Measurements from ENCODE around the gene CHD6.

Gene CHD6

DNA sequence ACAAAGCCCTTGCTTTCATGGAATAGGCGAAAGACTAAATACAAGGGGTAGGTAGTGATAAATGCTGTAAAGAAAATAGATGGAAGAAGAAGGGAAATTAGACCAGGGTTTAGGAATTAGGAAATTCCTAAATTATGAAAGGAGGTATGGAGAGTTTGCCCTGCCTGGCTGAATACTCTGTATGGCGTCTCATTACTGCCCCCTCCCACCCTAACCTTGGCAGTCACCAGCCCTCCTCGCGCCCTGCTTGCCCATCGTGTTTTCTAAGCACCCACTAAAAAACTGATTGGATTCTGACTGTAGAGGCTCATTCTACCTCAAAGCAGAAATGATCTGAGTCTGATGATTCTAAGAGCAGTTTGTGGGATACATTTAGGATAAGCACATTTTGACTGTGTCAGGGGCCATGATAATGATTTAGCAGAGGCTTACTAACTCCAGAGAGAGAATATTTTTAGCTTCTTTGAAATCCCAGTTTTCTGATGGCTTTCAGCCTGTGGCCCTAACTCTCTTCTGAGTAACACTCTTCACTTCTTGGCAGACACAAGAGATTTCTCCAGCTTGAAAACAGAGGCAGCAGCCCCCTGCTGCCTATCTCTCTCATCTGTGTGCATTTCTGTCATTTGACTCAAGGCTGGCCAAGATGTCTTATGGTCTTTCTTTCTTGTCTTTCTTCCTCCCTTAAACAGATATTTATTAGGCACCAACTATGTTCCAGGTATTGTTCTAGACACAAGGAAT is 1.4 kb upstream of the CHD6 start:
- DNase-seq, result no peak

DNA sequence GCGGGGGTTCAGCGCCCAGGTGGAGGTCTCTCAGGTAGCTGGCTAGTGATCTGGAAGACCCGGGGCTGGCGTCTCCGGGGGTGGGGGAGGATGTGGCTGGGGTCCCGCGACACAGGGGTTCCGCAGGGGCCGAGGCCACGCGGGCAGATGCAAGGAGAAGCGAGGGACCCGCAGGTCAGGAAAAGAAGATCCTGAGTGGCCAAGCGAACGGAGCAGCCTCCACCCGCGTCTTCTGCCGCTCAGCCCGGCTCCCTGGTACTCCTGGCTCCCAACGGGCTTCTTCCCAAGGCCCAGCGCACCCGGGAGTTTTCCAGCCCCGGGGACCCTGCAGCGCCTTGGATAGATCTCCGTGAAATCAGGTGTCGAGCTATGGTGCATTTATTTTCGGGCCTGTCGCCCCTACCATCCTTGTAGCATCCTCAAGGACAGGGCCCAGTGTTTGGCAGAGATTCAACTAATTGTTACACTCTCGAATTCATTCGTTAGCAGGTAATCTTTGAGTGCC is 682 bp upstream of the CHD6 start:
- DNase-seq, result no peak

DNA sequence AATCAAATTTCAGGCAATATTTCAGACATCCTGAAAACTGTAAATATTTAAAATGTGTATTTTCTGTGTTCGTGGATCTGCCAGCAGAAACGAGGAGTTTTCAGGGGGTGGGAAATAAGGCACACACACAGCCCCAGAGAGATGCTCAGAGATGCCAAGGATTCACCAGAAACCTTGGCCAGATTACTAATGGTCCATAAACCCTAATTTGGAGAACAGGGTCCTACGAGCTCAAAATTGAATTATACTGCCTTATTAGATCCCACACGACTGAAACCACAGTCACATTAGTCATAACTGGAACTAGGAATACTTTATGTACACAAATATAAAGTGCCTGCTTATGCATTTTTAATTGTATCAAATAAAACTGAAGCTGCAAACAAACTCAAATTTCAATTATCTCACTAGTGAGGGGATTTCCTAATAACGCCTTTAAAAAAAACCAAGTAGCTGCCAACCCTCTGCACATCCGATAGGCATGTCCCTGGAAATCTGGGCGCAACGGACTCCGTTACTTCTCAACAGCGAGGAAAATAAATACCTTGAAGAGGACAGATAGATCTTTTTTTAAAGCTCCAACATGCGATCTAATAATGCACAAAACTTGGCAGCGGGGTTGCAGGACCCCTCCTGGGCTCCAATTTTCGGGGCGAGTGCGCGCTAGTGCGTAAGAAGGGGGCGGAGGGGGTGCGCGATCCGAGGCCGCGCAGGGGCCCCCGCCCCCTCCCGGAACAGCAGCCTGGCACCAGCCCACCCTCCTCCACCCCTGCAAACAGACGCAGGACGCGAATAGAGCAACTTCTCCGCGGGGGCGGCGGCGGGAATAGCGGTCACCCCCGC is 897 bp downstream of the CHD6 start:
- DNase-seq, result peak; percentile 42 to 51

DNA sequence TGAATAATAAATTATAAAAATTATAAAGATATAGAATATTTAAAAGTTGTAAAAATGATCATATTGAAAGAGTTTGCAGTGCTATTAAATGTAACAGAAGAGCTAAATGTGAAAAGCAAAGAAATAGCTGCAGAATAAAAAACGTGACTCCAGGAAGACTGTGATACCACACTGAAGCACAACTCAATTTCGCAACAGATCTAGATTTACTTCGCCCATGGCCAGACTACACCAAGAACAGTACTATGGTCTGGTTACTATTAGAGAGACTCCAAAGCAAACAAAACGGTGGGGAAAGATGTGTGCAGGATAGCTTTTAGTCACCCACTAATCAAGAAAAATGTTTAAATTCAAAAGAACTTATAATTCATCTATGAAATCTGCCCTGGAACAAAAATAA is 1.9 kb downstream of the CHD6 start:
- DNase-seq, result no peak

DNA sequence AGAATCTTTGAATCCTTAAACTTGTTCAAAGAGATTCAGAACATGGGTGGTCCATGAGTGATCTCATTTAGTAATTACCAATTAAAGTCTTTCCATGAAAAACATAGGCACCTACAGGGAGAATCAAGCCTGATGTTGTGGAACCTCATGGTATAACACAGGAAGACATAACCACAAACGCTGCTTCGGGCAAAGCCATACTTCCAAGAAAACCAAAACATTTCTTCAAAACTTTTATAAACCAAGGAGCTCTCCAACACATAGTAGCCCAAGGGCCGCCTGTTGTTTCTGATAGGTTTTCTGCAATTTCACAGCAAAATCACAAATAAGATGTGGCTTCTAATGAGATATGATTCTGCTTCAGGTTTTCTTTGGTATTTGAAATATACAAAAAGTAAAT is 2.5 kb downstream of the CHD6 start:
- DNase-seq, result no peak

DNA sequence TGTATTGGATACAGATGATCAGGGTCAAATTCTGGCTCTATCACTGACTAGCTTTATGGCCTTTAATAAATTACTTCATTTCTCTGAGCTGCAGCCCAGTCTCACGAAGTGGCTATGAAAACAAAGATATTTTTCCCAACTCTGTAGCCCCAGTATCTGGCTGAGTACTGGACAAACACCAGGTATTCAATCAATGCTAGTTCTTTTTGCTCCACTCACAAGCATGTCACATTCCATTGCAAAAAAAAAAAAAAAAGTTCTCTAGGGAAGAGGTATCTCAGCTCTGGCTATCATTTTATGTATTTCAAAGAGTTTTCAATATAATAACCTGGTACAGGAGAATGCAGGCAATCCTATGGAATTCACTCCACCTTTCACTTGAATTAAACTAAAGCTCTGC is 3.1 kb downstream of the CHD6 start:
- no peak for DNase-seq

DNA sequence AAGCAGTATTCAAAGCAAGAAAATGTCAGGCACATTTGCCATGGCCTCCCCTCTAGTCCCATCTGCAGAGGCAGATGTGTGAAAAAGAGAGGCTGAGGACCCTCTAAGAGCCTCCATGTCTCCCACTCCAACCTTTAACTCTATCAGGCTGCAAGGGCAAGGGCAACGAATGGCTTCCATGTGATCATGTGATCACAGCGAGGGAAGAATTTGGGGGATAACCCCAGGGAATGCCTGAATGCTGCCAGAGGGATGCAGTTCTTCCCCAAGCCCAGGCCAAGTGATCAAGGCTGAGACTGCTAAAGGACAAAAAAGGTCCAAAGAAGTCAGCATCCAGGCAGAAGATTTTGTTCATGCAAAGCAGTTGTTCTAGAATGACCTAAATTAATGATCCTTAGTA is 4.9 kb downstream of the CHD6 start:
- DNase-seq, result no peak

DNA sequence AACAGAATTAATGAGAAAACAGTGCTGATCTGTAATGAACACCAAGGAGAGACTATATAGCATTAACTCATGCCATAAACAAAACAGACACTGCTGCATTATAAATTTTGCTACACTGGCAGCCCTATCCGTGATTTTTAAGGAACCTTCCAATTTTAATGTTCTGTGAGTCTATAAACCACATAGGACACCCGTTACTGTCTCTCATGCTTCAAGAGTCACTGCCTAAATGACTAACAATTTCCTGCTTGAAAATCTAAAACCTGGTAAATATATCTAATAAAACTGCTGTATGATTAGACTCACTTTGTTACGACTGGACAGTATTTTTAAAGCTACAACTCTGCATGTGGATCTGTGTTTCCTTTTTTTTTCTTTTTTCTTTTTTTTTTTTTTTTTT is 8.7 kb downstream of the CHD6 start:
- DNase-seq, result no peak

DNA sequence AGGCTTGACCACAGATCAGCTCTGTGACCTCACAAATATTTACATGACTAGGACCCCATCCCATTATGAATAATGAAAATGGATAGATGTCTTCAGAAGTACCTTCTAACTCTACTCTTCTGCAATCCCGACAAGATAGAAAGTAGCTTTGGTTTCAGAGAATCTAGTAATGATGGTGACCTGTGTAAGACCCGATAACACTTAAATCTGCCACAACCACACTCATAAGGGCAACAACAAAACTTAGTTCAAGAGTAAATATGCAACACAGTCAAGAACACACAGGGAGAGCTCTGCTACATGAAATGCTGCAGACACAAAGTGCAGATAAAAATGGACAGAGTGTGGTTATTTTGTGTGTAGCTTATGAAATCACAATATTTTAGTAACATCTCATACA is 9.6 kb downstream of the CHD6 start:
- no peak for DNase-seq

DNA sequence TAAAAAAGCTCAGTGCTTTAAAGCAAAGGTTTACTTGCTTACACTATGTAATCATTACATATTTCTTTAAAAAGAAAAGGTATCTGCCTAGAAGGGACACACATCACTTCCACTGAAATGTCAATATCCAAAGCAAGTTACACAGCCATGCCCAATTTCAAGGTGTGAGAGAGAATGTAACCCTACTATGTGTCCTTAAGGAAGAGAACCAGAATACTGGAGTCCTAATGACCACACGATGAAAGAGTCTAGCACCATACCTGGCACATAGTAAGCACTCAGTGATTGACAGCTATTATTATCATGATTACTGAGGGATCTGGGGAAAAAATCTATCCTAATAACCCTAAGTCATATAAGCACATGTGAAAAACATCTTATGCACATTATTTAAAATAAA is 10.4 kb downstream of the CHD6 start:
- DNase-seq, result no peak

DNA sequence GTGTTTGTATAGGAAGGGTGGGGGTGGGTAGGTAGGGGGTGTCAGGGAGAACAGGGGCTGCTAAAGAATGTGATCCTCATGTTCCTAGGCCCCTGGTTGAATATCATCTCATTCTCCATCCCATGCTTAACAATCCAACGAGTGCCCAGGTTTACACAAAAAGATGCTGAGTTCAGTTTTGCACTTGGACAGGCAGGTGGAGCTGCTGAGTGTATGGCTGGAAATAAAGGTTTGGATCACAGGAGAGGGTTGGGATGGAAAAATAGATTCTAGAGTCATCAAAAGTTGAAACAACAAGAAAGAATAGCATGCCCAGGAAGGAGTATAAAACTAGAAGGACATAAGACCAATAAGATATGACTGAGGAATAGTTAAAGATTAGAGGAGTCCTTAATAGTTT is 14.2 kb downstream of the CHD6 start:
- no peak for DNase-seq

DNA sequence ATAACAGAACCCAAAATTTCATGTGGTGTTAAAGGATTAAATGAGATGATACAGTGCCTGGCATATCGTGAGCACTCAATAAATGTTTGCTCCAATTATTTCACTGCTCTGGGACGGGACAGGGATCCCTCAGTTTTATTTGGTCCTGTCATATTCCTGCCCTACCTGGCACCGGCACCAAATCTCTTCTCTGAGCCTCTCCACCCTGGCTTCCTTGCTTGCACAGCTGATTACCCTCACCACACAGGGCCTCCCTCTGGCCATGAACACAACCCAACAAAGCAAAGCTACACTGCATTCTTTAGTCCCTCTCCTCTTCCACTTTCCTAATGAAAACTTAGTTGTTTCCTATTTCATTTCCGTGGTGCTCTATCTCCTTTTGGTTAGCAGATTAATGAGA is 16.4 kb downstream of the CHD6 start:
- DNase-seq, result no peak

DNA sequence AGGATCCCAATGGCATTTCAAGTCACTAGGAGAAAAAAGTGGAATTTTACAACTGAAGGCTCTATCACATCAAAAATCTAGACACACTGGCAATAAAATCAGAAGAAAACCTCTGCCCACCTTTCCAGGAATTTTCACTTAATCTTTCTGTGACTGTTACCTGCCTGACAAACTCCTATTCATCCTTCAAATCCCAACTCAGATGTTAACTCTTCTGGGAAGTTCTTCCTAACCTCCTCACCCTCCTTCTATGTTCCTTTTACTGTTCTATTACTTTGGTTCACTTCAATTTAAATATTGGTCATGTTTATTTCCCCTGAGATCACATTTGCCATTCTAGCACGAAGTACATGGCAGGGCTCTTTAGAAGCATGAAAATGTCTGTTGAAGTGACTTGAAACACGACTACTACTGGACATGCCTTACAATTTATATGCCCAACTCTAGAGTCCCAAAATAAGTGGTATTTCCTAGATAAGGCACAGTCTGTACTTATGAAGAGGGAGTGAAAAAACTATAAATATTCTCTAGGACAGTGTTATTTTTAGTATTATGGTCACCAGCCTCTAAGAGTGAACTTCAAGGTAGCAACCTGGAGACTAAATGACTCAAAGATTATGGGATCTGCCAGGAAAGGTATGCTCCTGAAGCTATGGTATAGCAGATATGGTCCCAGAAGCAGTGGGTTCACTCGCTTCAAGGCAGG is 17.1 kb downstream of the CHD6 start:
- DNase-seq, result no peak

DNA sequence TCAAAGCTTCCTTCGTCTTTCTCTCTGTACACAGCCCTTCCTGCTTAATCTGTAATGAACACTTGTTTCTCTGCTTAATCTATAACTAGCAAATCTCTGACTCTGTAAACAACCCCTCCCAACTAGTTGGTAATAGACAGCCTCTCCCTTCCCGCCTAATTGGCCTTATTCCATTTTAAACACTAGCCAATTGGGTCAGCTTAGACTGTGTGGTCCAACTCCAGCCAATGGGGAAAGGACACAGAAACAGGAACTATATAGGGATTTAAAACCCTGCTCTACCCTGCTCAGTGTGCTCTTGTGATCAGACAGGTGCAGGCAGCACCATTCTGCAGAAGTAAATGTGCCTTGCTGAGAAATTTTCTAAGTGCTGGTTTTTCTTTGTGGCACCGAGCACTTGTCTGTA is 18.5 kb downstream of the CHD6 start:
- no peak for DNase-seq

DNA sequence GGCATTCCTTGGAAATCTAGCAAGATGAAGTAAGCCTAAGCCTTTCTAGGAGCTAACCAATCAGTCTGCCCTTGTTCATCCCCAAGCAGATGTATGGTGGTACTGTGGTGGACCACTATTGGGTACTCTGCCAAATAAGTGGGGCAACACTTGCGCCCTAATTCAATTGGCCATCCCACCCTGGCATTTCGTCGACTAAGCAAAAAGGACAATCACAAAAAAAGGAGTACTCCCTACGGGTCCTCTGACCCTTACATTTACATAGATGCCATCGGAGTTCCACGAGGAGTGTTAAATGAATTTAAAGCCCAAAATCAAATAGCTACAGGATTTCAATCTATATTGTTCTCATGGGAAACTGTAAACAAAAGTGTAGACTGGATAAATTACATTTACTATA is 19.5 kb downstream of the CHD6 start:
- no peak for DNase-seq

DNA sequence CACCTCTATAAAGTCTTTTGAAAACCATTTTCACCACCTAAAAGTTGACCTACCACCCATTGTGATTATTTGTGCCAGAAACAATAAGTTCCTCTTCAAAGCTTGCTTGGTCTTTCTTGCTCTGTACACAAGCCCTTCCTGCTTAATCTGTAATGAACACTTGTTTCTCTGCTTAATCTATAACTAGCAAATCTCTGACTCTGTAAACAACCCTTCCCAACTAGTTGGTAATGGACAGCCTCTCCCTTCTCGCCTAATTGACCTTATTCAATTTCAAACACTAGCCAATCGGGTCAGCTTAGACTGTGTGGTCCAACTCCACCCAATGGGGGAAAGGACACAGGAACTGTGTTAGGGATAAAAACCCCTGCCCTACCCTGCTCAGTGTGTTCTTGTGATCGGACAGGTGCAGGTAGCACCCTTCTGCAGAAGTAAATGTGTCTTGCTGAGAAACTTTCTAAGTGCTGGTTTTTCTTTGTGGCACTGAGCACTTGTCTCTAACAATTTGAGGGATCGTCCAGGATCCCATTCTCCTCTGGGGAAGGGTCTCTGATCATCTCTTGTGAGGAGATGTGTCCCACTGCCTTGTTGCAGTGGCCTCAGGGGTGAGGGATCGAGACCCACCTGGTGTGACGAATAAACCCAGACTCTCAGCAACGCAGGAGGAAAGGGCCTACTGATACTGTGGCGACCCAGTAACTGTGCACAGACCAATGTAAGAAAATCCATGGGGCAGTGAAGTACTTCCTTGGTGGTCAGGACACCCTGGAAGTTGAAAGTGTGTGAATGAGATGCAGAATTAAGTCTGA is 23.5 kb downstream of the CHD6 start:
- no peak for DNase-seq

DNA sequence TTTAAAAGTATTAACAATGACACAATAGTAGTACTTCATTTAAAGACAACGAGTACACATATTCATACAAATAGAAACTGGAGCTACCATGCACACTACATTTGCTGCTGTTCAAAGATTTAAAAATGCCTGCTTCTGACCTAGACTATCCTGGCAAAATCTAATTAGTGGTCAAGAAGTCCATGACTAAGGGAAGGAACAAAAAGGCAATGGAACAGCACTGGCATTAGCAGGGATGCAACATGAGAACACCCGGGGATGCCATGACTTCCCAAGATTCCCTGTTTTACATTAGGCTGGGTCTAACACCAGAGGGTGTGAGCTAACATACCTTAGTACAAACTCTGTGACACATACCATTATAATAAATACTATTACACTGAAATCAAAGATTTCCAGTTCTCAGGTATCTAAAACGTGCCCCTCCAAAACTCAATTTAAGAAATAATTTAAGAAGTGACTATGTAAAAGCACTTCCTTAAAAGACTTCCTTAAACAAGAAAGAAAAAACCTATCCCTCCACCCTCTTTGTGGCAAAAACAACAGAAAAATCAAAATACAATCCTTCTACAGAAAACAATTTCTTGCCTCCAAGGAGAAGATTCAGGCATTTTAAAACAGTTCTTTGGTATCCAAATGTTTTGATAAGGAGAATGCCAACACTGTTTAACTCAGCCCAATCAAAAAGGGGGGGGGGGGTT is 25.5 kb downstream of the CHD6 start:
- no peak for DNase-seq

DNA sequence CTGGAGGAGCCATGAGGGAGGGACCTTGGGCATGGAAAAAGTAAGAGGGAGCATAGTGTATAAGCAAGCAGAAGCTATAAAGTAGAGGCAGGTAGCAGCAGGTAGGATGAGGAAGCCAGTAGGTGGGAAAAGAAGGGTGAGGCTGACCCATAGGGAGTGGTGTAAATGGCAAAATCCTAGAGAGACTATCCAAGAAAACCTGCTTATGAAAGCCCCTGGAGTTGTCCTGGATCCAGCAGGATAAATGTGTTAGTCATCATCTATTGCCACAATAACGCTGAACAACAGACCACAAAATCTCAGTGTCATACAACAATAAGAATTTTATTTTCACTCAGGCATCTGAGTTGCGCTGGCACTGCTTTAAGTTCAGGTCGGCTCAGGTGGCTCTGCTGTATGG is 30.2 kb downstream of the CHD6 start:
- no peak for DNase-seq

DNA sequence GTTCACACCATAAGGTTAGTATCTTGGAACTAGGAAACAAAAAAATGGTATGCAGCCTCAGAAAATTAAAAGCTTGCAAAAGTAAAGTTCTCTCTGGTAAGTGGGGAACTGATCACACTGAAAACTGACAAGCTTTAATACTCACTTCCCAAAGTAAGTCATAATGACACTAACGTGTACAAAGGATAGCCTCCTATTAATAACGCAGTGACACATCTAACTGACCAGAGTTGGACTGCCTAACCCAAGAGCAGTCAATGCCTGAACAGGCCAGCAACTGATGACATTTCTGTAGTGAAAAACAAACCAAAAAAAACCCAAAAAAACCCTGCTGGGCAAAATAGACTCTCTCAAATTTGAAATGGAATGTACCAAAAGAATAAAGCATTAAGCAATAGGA is 30.7 kb downstream of the CHD6 start:
- DNase-seq, result no peak

DNA sequence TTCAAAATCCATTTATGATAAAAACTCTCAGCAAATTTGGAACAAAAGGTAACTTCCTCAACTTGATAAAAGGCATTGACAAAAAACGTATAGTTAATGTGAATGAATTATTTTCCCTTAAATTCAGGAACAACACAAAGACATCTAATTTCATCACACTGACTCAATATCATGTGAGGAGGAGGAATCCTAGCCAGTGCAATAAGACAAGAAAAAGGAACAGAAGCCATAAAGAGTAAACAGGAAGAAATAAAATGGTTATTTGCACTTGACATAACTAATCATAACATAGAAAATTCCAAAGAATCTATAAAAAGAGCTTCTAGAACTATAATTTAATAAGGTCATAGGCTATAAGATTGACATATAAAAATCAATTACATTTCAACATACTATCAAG is 31.4 kb downstream of the CHD6 start:
- no peak for DNase-seq

DNA sequence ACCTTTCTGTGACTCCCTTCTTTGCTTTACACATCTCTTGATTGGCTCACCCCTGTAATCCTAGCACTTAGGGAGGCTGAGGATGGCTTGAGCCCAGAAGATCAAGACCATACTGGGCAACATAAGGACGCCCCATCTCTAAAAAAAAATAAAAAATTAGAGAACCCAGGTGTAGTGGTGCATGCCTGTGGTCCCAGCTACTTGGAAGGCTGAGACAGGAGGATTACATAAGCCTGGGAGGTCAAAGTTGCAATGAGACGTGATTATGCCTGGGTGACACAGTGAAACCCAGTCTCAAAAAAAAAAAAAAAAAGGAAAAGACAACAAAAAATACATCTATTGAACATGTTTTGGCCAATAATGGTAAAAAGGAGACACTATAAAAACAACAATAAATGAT is 37.8 kb downstream of the CHD6 start:
- DNase-seq, result no peak

Data from CD4-positive, alpha-beta T cell treated with Interleukin-4 for 1 hour (primary cell).